ENCODE data around the gene DDX17. TPM values are rescaled to one million over a fixed set of nuclear protein-coding genes. Genes with fewer than 3 reads are reported as not detected.

DDX17 gene
- total RNA-seq, result 100 to 1,000 TPM; 216 to 253 (median 238) TPM
- polyA plus RNA-seq, result 134 TPM
- long read RNA-seq, donor 1, full-length matches to known transcripts, result 22 of 85 reads
- long read RNA-seq, donor 1, partial matches to known transcripts, result 37 of 85 reads
- long read RNA-seq, donor 1, other reads (novel, unspliced or antisense), result 26 of 85 reads
- long read RNA-seq, donor 2, full-length matches to known transcripts, result 11 of 25 reads
- long read RNA-seq, donor 2, partial matches to known transcripts, result 3 of 25 reads
- long read RNA-seq, donor 2, other reads (novel, unspliced or antisense), result 11 of 25 reads
- long read RNA-seq, donor 3, full-length matches to known transcripts, result 15 of 161 reads
- long read RNA-seq, donor 3, partial matches to known transcripts, result 77 of 161 reads
- long read RNA-seq, donor 3, other reads (novel, unspliced or antisense), result 69 of 161 reads
- long read RNA-seq, donor 4, full-length matches to known transcripts, result 10 of 22 reads
- long read RNA-seq, donor 4, partial matches to known transcripts, result 2 of 22 reads
- long read RNA-seq, donor 4, other reads (novel, unspliced or antisense), result 10 of 22 reads

DNA sequence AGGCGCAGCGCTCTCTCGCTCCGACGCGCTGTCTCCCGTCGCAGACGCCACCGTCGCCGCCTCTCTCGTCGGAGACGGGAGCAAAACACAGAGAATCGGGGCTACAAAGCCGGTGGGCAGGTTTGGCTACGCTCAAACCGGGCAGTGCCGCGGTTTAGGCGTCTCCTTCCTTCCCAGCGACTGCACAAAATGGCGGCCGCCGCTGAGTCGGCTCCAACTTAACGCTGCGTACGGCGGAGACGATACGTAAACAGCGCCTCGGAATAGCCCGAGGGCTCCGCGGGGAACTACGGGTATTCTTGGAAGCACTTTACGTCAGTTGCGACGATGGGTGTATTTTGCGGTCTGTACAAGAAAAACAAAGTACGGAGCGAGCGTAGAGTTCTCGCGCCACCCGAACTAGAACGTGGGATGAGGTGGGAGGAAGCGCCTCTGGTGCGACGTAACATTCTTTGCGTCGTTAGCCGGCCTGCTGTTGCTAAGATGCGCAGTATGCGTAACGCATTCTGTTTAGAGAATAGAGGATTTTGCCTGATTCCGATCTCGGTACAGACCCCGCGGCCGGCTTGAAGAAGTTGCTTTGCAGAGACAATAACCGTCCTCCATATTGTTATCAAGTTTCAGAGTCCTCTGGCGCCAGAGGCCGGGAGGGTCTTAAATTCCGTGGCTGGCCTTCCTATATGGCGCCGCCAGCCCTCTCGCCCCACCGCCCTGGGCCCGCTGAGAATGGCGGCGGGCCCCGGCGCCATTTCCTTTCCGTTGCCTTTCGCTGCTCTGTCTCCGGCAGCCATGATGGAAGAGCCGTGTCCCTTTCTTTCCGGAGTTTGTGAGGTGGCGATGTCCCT, at the start of gene DDX17:
Gene DDX17, minus strand, starts transcription at position 194 of the 845 bp plus-strand sequence.
- ATAC-seq, result peak; percentile 92 to 93
- intact Hi-C loops (cut with DNase I), result loop anchor here in 2 of 4 donors (5.0 to 10.0 kb wide), 2 partner anchors 66 to 102 kb away; partner anchors contain the start of gene DMC1 (in 1 of the 2)
- WGBS, result under 1% methylated on average over 83 of the region's 83 CpGs
- H3K27me3 ChIP-seq (ENCODE audit: control insufficient read depth, insufficient read depth), result no peaks in the 10 kb centered on the region
- DNase-seq, result peak; percentile 93 to 96 (median 96)
- H3K9me3 ChIP-seq (ENCODE audit: control insufficient read depth, low read length), result no peaks in the 10 kb centered on the region
- peak within 1 kb of the TSS; percentile 100 for H3K27ac ChIP-seq (ENCODE audit: low read length)
- peak within 1 kb of the TSS; percentile 96 for H3K4me3 ChIP-seq (ENCODE audit: low read length)
- H3K4me1 ChIP-seq (ENCODE audit: control insufficient read depth, insufficient read depth, low read length), result peaks cover 2% of the 10 kb centered on the region

GRCh38 chr22:38554281-38554680, 48.2 kb upstream of the DDX17 start:
- Histone ChIP-seq H3K27me3 (ENCODE audit: control insufficient read depth, insufficient read depth) (no peaks in the 10 kb centered on the region), H3K27ac (ENCODE audit: low read length) (no peak overlapping the region), H3K9me3 (ENCODE audit: control insufficient read depth, low read length) (no peaks in the 10 kb centered on the region), H3K4me1 (ENCODE audit: control insufficient read depth, insufficient read depth, low read length) (no peaks in the 10 kb centered on the region), H3K4me3 (ENCODE audit: low read length) (no peak overlapping the region)
- ATAC-seq (no peak), DNase-seq (no peak)
- intact Hi-C loops (cut with DNase I), result no loop called here
- 90% methylated on average over 3 of the region's 3 CpGs for WGBS

- no peak for ATAC-seq
- H3K4me1 ChIP-seq (ENCODE audit: control insufficient read depth, insufficient read depth, low read length), result no peaks in the 10 kb centered on the region
- intact Hi-C loops (cut with DNase I), result no loop called here
- no peaks in the 10 kb centered on the region for H3K9me3 ChIP-seq (ENCODE audit: control insufficient read depth, low read length)
- H3K27me3 ChIP-seq (ENCODE audit: control insufficient read depth, insufficient read depth), result no peaks in the 10 kb centered on the region
- no peak overlapping the region for H3K27ac ChIP-seq (ENCODE audit: low read length)
- DNase-seq, result no peak
- H3K4me3 ChIP-seq (ENCODE audit: low read length), result no peak overlapping the region
- 89% methylated on average over 7 of the region's 7 CpGs for WGBS
These were observed 43.2 kb upstream of the DDX17 start for GRCh38 chr22:38549101-38549894.

DNA sequence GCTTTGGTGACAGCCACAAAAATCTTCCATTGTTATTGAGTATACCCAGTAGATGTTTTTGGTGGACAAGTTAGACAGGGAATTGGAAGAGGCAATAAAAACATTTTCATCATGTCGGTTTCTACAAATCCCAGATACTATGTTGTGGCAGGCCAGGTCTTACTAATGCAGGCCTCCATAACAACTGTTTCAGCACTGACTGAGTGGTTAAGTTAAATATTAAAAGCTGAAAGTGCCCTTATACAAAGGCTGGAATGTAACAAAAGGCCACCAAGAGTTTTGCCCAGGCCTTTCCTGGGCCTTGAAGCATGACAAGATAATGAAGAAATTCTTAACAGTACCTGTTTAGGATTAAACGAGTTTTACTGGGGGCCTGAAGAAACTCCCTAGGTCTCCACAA, 34.6 kb upstream of the DDX17 start:
- no peak overlapping the region for H3K4me3 ChIP-seq (ENCODE audit: low read length)
- ATAC-seq, result no peak
- H3K27ac ChIP-seq (ENCODE audit: low read length), result no peak overlapping the region
- no peak for DNase-seq
- no peaks in the 10 kb centered on the region for H3K4me1 ChIP-seq (ENCODE audit: control insufficient read depth, insufficient read depth, low read length)
- H3K9me3 ChIP-seq (ENCODE audit: control insufficient read depth, low read length), result no peaks in the 10 kb centered on the region
- intact Hi-C loops (cut with DNase I), result no loop called here
- WGBS, result 89% methylated on average over 2 of the region's 2 CpGs
- no peaks in the 10 kb centered on the region for H3K27me3 ChIP-seq (ENCODE audit: control insufficient read depth, insufficient read depth)

DNA sequence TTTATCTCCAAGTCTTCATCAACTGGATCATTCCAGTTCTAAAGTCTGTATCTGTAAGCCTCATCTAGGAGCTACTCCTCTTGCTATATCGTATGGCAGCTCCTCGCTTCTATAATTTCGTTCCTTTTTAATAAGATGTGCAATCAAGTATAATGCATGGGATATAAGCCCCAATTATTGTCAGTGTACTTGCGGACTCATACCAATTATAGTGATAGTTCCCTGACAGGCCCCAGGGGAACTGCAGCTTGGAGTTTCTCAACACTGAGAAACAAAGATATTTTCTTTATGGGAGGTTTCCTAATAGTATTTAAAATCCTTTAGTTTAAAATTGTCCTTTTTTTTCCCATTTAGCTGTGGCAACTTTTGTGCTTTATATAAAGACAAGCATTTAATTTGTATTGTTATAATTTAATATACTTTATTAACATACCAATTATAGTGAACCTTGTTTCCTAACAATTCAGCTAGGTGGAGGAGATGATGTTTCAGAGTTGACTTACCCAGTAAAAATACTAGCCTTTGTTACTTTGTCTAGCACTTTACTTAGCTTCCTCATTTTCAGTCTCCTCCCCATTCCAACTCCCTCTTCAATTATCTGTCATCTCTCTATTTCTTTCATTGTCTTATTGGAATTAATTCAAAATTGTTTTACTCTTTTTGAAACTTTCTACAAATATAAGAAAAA, 25.3 kb upstream of the DDX17 start:
- WGBS, result 87% methylated on average over 4 of the region's 4 CpGs
- DNase-seq, result no peak
- no peaks in the 10 kb centered on the region for H3K4me1 ChIP-seq (ENCODE audit: control insufficient read depth, insufficient read depth, low read length)
- no peak overlapping the region for H3K4me3 ChIP-seq (ENCODE audit: low read length)
- no peaks in the 10 kb centered on the region for H3K9me3 ChIP-seq (ENCODE audit: control insufficient read depth, low read length)
- no peak overlapping the region for H3K27ac ChIP-seq (ENCODE audit: low read length)
- no peaks in the 10 kb centered on the region for H3K27me3 ChIP-seq (ENCODE audit: control insufficient read depth, insufficient read depth)
- intact Hi-C loops (cut with DNase I), result no loop called here
- ATAC-seq, result no peak

DNA sequence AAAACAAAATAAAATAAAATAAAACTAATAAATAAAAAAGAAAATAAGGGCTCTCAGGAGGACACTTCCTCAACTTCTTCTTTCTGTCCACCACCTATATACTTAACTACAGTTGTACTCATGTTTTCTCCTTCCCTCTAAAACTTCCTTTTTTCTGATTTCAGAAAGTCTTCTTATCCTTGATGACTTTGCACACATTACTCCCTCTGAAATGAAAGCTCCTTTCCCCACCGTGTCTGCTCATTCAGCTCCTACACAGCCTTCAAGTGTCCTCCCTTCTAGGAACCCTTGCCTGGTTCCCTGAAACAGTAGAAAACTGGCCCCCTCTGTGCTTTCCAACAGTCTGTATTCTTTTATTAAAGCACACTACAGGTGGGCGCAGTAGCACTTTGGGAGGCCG, 18.3 kb upstream of the DDX17 start:
- H3K27ac ChIP-seq (ENCODE audit: low read length), result no peak overlapping the region
- ATAC-seq (no peak), DNase-seq (no peak)
- intact Hi-C loops (cut with DNase I), result no loop called here
- 82% methylated on average over 3 of the region's 3 CpGs for WGBS
- no peaks in the 10 kb centered on the region for H3K4me1 ChIP-seq (ENCODE audit: control insufficient read depth, insufficient read depth, low read length)
- no peaks in the 10 kb centered on the region for H3K27me3 ChIP-seq (ENCODE audit: control insufficient read depth, insufficient read depth)
- H3K9me3 ChIP-seq (ENCODE audit: control insufficient read depth, low read length), result no peaks in the 10 kb centered on the region
- H3K4me3 ChIP-seq (ENCODE audit: low read length), result no peak overlapping the region

DNA sequence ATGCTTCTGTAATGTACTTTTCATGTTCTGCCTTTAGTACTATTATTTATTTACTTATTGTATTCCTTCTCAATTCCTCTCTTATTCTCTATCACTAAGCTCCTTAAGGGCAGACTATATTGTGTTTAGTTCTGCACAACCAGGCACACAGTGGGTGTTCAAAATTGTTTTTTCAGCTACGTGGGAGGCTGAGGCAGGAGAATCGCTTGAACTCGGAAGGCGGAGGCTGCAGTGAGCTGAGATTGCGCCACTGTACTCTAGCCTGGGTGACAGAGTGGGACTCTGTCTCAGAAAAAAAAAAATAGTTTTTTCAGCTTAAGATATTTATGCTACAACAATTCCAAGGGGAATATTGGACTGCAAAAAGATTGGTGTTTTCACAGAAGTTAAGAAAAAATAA, 17.4 kb upstream of the DDX17 start:
- Histone ChIP-seq H3K27me3 (ENCODE audit: control insufficient read depth, insufficient read depth) (no peaks in the 10 kb centered on the region), H3K9me3 (ENCODE audit: control insufficient read depth, low read length) (no peaks in the 10 kb centered on the region), H3K4me1 (ENCODE audit: control insufficient read depth, insufficient read depth, low read length) (no peaks in the 10 kb centered on the region), H3K4me3 (ENCODE audit: low read length) (no peak overlapping the region), H3K27ac (ENCODE audit: low read length) (no peak overlapping the region)
- DNase-seq, result no peak
- no peak for ATAC-seq
- intact Hi-C loops (cut with DNase I), result no loop called here
- WGBS, result 93% methylated on average over 5 of the region's 5 CpGs

- Histone ChIP-seq H3K4me3 (ENCODE audit: low read length) (no peak overlapping the region), H3K27ac (ENCODE audit: low read length) (no peak overlapping the region), H3K4me1 (ENCODE audit: control insufficient read depth, insufficient read depth, low read length) (no peaks in the 10 kb centered on the region), H3K27me3 (ENCODE audit: control insufficient read depth, insufficient read depth) (no peaks in the 10 kb centered on the region), H3K9me3 (ENCODE audit: control insufficient read depth, low read length) (no peaks in the 10 kb centered on the region)
- WGBS, result 96% methylated on average over 3 of the region's 3 CpGs
- no peak for ATAC-seq
- intact Hi-C loops (cut with DNase I), result no loop called here
- no peak for DNase-seq
These were observed 16.9 kb upstream of the DDX17 start for GRCh38 chr22:38523029-38523428.

DNA sequence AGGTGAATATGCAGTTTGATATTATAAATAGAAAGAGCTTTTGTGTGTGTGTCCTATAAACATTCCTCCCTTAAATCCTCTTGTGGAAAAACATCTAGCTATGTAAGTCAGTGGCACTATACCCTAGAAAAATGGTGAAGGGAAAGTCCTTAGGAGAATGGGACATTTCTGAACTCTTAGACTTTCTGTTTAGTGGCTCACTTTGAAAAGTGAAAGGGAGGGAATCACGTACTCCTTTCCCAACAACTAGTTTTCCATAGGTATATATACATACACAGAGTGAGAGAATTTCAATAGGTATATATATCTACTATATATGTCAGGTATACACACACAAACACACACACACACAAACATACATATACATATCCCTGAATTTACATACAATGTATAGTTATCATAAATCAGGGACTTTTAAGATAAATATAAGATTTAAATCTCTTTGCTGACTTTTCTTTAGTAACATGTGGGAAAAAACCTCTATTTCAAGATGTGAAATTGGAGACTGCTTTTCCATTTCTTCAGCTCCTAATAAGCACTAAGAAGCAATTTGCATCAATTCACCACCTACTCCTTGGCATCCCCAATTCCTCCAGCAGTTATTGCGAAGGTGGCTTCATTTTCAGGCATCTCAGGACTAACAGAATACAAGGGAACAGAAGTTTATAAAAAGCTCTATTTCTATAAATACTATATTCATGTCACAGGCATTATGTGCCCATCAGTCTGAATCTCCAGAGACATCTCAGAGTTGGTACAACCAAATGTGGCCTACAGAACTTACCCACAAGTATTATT, 13.5 kb upstream of the DDX17 start:
- no peak overlapping the region for H3K4me3 ChIP-seq (ENCODE audit: low read length)
- 96% methylated on average over 2 of the region's 2 CpGs for WGBS
- H3K27ac ChIP-seq (ENCODE audit: low read length), result no peak overlapping the region
- H3K4me1 ChIP-seq (ENCODE audit: control insufficient read depth, insufficient read depth, low read length), result no peaks in the 10 kb centered on the region
- no peak for DNase-seq
- no peak for ATAC-seq
- H3K9me3 ChIP-seq (ENCODE audit: control insufficient read depth, low read length), result no peaks in the 10 kb centered on the region
- no peaks in the 10 kb centered on the region for H3K27me3 ChIP-seq (ENCODE audit: control insufficient read depth, insufficient read depth)
- intact Hi-C loops (cut with DNase I), result loop anchor here in 1 of 4 donors (10.0 kb wide), 1 partner anchor 45 kb away; no protein-coding TSS in a partner anchor

Data from right cardiac atrium (tissue), 5 donors.